Measurements from ENCODE around the gene CRIM1.
A peak's percentile ranks its signal among the peaks of the same experiment; 100 is the strongest.

CRIM1 gene

GRCh38 chr2:36530983-36531354 lies 175.4 kb downstream of the CRIM1 start:
- DNase-seq, result no peak

- no peak for DNase-seq
These were observed 178.8 kb downstream of the CRIM1 start for GRCh38 chr2:36534275-36534799.

GRCh38 chr2:36535099-36535498 lies 179.5 kb downstream of the CRIM1 start:
- DNase-seq, result no peak

GRCh38 chr2:36536776-36537175 lies 181.2 kb downstream of the CRIM1 start:
- DNase-seq, result no peak

- peak; percentile 66 for DNase-seq
These were observed 182.8 kb downstream of the CRIM1 start for GRCh38 chr2:36538335-36538734.

- DNase-seq, result no peak
These were observed 184.1 kb downstream of the CRIM1 start for GRCh38 chr2:36539631-36540030.

- DNase-seq, result no peak
These were observed 185.6 kb downstream of the CRIM1 start for GRCh38 chr2:36540986-36541754.

GRCh38 chr2:36541891-36542595 lies 186.5 kb downstream of the CRIM1 start:
- no peak for DNase-seq

GRCh38 chr2:36544638-36545338 lies 189.2 kb downstream of the CRIM1 start:
- no peak for DNase-seq

- DNase-seq, result no peak
These were observed 190.4 kb downstream of the CRIM1 start for GRCh38 chr2:36545871-36546416.

GRCh38 chr2:36547906-36548305 lies 192.3 kb downstream of the CRIM1 start:
- DNase-seq, result no peak

- DNase-seq, result no peak
These were observed 193.6 kb downstream of the CRIM1 start for GRCh38 chr2:36549165-36549574.

- DNase-seq, result no peak
These were observed 194.4 kb downstream of the CRIM1 start for GRCh38 chr2:36550006-36550405.

- no peak for DNase-seq
These were observed 198.1 kb downstream of the CRIM1 start for GRCh38 chr2:36553683-36554082.

- DNase-seq, result no peak
These were observed 199.0 kb downstream of the CRIM1 start for GRCh38 chr2:36554531-36554930.

- DNase-seq, result no peak
These were observed 200.2 kb downstream of the CRIM1 start for GRCh38 chr2:36555789-36556188.

- no peak for DNase-seq
These were observed 201.3 kb downstream of the CRIM1 start for GRCh38 chr2:36556842-36557241.

GRCh38 chr2:36559221-36559942 lies 203.8 kb downstream of the CRIM1 start:
- DNase-seq, result no peak

- no peak for DNase-seq
These were observed 205.1 kb downstream of the CRIM1 start for GRCh38 chr2:36560726-36561125.

GRCh38 chr2:36561237-36561944 lies 205.8 kb downstream of the CRIM1 start:
- no peak for DNase-seq

- no peak for DNase-seq
These were observed 206.7 kb downstream of the CRIM1 start for GRCh38 chr2:36562240-36562639.

GRCh38 chr2:36562973-36563532 lies 207.5 kb downstream of the CRIM1 start:
- no peak for DNase-seq
